Endothelial cell of umbilical vein (primary cell): ENCODE data around the gene ZSCAN4.

ENCODE experiments used
- EZH2 ChIP-seq: IDR thresholded peaks from 2 replicates; pipeline ENCODE4 v1.6.1; 2012; ENCODE audit warnings: borderline replicate concordance, low read depth, mild to moderate bottlenecking, moderate library complexity, low read length, inconsistent platforms; ENCODE audit not compliant: severe bottlenecking
- GATA2 ChIP-seq: IDR thresholded peaks from 2 replicates; pipeline ENCODE4 v1.7.0; 2011; ENCODE audit warnings: low read depth, mild to moderate bottlenecking, moderate library complexity, mixed read lengths, low read length; ENCODE audit not compliant: insufficient read length, insufficient read depth
- JUN ChIP-seq: IDR thresholded peaks from 2 replicates; pipeline ENCODE4 v1.6.1; 2011; ENCODE audit warnings: borderline replicate concordance, low read depth; ENCODE audit not compliant: insufficient read length, insufficient read depth
- MAX ChIP-seq: IDR thresholded peaks from 2 replicates; pipeline ENCODE4 v1.6.1; 2011; ENCODE audit not compliant: insufficient read depth, insufficient read length
- POLR2A ChIP-seq: IDR thresholded peaks from 2 replicates; pipeline ENCODE4 v1.6.1; 2012; ENCODE audit warnings: low read depth, mild to moderate bottlenecking, control low read depth, low read length
- POLR2AphosphoS5 ChIP-seq: IDR thresholded peaks from 2 replicates; pipeline ENCODE4 v1.6.1; 2012; ENCODE audit warnings: low read depth, mild to moderate bottlenecking, control low read depth, low read length, moderate library complexity; ENCODE audit not compliant: insufficient read depth
- TF ChIP-seq, protein P1 (sequence below), 2 donors: IDR thresholded peaks; 1 replicate in 1 of 2; 2 replicates in 1 of 2; pipeline ENCODE4 v1.5.1; 2011; ENCODE audit warnings: low read length in 2 of 2, mild to moderate bottlenecking in 2 of 2, moderate library complexity in 2 of 2, control low read depth in 1 of 2, inconsistent platforms in 1 of 2, low read depth in 1 of 2; ENCODE audit not compliant: insufficient read depth in 1 of 2; ENCODE audit errors: extremely low read depth in 1 of 2

- TF ChIP-seq POLR2A (no peak), GATA2 (no peak), POLR2AphosphoS5 (no peak), EZH2 (no peak), MAX (no peak), JUN (no peak)
- TF ChIP-seq, protein P1, sequence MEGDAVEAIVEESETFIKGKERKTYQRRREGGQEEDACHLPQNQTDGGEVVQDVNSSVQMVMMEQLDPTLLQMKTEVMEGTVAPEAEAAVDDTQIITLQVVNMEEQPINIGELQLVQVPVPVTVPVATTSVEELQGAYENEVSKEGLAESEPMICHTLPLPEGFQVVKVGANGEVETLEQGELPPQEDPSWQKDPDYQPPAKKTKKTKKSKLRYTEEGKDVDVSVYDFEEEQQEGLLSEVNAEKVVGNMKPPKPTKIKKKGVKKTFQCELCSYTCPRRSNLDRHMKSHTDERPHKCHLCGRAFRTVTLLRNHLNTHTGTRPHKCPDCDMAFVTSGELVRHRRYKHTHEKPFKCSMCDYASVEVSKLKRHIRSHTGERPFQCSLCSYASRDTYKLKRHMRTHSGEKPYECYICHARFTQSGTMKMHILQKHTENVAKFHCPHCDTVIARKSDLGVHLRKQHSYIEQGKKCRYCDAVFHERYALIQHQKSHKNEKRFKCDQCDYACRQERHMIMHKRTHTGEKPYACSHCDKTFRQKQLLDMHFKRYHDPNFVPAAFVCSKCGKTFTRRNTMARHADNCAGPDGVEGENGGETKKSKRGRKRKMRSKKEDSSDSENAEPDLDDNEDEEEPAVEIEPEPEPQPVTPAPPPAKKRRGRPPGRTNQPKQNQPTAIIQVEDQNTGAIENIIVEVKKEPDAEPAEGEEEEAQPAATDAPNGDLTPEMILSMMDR (IDR thresholded peaks at IDR 0.05; ENCODE audit: extremely low read depth in 1 of 2, insufficient read depth in 1 of 2, low read depth in 1 of 2, low read length in 2 of 2) = no peak
Observed at GRCh38 chr19:57651654-57651996, 17.1 kb upstream of the ZSCAN4 start.
